HG03571 (cell line): Measurements from ENCODE around the gene ROBO1.
"Not testable (repeated sequence)": the region's sequence is repeated elsewhere in the genome, so short reads cannot be mapped to it uniquely, and the experiment has no call there.

Experiments
- ATAC-seq: cut with Tn5 transposase; IDR thresholded peaks from one replicate; pipeline ENCODE4 v1.9.1; 2021; ENCODE audit not compliant: unreplicated experiment

Gene ROBO1

GRCh38 chr3:79767905-79768267 lies at the start of gene ROBO1:
TSS of gene ROBO1 (minus strand) at chr3:79767998.
- ATAC-seq = no peak

- no peak for ATAC-seq
Observed at GRCh38 chr3:79817224-79817623, 49.4 kb upstream of the ROBO1 start.

- ATAC-seq = no peak
Observed at GRCh38 chr3:79815478-79815877, 47.7 kb upstream of the ROBO1 start.

- ATAC-seq = no peak
Observed at GRCh38 chr3:79810581-79810980, 42.8 kb upstream of the ROBO1 start.

GRCh38 chr3:79810092-79810491 lies 42.3 kb upstream of the ROBO1 start:
- no peak for ATAC-seq

- ATAC-seq = no peak
Observed at GRCh38 chr3:79809106-79809505, 41.3 kb upstream of the ROBO1 start.

- ATAC-seq = no peak
Observed at GRCh38 chr3:79808515-79808914, 40.7 kb upstream of the ROBO1 start.

- not testable (repeated sequence) for ATAC-seq
Observed at GRCh38 chr3:79790177-79790576, 22.4 kb upstream of the ROBO1 start.

GRCh38 chr3:79773291-79773690 lies 5.5 kb upstream of the ROBO1 start:
- ATAC-seq = no peak

- ATAC-seq = no peak
Observed at GRCh38 chr3:79769229-79769628, 1.4 kb upstream of the ROBO1 start.

- no peak for ATAC-seq
Observed at GRCh38 chr3:79767194-79767904, 449 bp downstream of the ROBO1 start.

- no peak for ATAC-seq
Observed at GRCh38 chr3:79766496-79767193, 1.2 kb downstream of the ROBO1 start.

- ATAC-seq = no peak
Observed at GRCh38 chr3:79765911-79766310, 1.9 kb downstream of the ROBO1 start.

GRCh38 chr3:79761441-79761840 lies 6.4 kb downstream of the ROBO1 start:
- ATAC-seq = no peak

- no peak for ATAC-seq
Observed at GRCh38 chr3:79751703-79752102, 16.1 kb downstream of the ROBO1 start.

- ATAC-seq = no peak
Observed at GRCh38 chr3:79737530-79737929, 30.3 kb downstream of the ROBO1 start.

GRCh38 chr3:79729096-79729495 lies 38.7 kb downstream of the ROBO1 start:
- ATAC-seq = no peak

GRCh38 chr3:79726786-79727185 lies 41.0 kb downstream of the ROBO1 start:
- no peak for ATAC-seq

- ATAC-seq = no peak
Observed at GRCh38 chr3:79724206-79724605, 43.6 kb downstream of the ROBO1 start.

GRCh38 chr3:79690072-79690471 lies 77.7 kb downstream of the ROBO1 start:
- no peak for ATAC-seq

- ATAC-seq = no peak
Observed at GRCh38 chr3:79685108-79685507, 82.7 kb downstream of the ROBO1 start.

GRCh38 chr3:79684041-79684440 lies 83.8 kb downstream of the ROBO1 start:
- no peak for ATAC-seq

GRCh38 chr3:79672731-79673130 lies 95.1 kb downstream of the ROBO1 start:
- ATAC-seq = no peak
